ENCODE results near the gene GPATCH8. TPM values are rescaled to one million over a fixed set of nuclear protein-coding genes. Genes with fewer than 3 reads are reported as not detected.

Gene GPATCH8
- total and polyA plus RNA-seq, 10 of the 15 experiments (the other 5 are each of a cell fraction or from before 2014, with no cell fraction given): 11.7 to 45.1 (median 21.3) TPM

DNA sequence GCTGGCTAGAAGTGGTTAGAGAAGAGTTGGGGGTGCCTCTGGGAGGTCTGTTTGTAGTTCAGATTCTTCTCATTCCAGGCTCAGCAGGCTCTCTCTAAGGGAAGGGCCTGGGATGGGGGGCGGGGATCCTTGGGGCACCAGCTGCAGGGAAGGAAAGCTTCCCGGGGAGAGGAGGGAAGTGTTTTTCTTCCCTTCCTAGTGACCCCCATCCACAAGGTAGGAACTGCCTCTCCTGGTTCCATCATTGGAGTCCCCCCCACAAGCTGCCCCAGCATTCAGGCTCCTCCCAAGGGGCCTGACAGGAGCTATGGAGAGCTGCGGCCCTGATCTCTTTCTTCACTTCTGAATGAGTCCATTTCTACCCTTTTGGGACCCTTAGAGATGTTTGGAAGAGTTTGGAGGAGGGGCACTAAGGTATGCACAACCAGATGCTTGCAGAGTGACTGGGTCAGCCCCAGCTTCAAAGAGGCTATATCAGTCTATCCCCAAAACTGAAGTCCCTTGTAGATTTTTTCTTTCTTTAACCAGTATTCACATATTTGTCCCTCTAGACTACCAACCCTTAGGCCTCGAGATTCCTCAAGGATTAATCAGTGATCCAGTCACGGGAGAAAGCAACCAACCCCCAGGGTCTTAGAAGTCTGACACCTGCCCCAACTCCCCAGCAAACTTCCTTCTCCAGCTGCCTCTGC lies 40.2 kb upstream of the GPATCH8 start:
- no TSS peak for BruUV-seq (replicated peaks)
- POLR2A ChIA-PET: no interaction called here
- Histone ChIP-seq H3K9me3 (replicated peaks; ENCODE audit: control insufficient read depth, insufficient read depth, low read length) (no peaks in the 10 kb centered on the region), H3K4me3 (no peak overlapping the region), H3K9ac (ENCODE audit: control insufficient read depth, insufficient read depth, low read length) (no peak overlapping the region), H3K27me3 (replicated peaks in 1 of 2; ENCODE audit: control insufficient read depth in 2 of 2, insufficient read depth in 2 of 2, low read length in 1 of 2) (no peaks in the 10 kb centered on the region), H2AFZ (ENCODE audit: control insufficient read depth, low read depth, low read length) (no peak overlapping the region), H3K4me1 (ENCODE audit: control insufficient read depth, insufficient read depth, low read length) (peaks cover 19% of the 10 kb centered on the region), H4K20me1 (ENCODE audit: control insufficient read depth, insufficient read depth) (no peaks in the 10 kb centered on the region), H3K4me2 (ENCODE audit: control insufficient read depth, insufficient read depth) (no peak overlapping the region), H3K79me2 (ENCODE audit: control insufficient read depth, insufficient read depth, low read length) (no peaks in the 10 kb centered on the region), H3K27ac (ENCODE audit: control insufficient read depth, insufficient read depth) (no peak overlapping the region), H3K36me3 (ENCODE audit: control insufficient read depth in 2 of 2, insufficient read depth in 2 of 2, low read length in 1 of 2) (no peaks in the 10 kb centered on the region)
- 49% methylated on average over 5 of the region's 5 CpGs for WGBS (ENCODE audit: insufficient coverage, insufficient replicate concordance, low lambda C conversion rate, missing lambda C conversion rate)
- no peak for DNase-seq (ENCODE audit: low read depth, low spot score)
- FAIRE-seq: no peak
- in situ Hi-C loops (cut with MboI): no loop called here
- CTCF ChIA-PET: interaction anchor here (1.3 to 2.1 kb wide), 2 partner anchors 10 to 21 kb away, joined by 3 to 13 read pairs; no protein-coding TSS in a partner anchor
- intact Hi-C loops (cut with micrococcal nuclease; ENCODE audit: unreplicated experiment): no loop called here
- no peak for ATAC-seq
- RAD21 ChIA-PET (ENCODE audit: unreplicated experiment): no interaction called here
- SMC1A ChIA-PET (ENCODE audit: uncharacterized antibody, unreplicated experiment): interaction anchor here (1.0 to 1.3 kb wide), 2 partner anchors 10 to 91 kb away, joined by 3 to 6 read pairs; no protein-coding TSS in a partner anchor
- TF ChIP-seq KAT2A (conservative IDR thresholded peaks at IDR 0.05; ENCODE audit: control insufficient read depth, low read depth, low read length) (no peak), CHD4 (IDR thresholded peaks at IDR 0.05) (no peak), EP300 (IDR thresholded peaks at IDR 0.05; ENCODE audit: borderline replicate concordance in 1 of 2, control insufficient read depth in 1 of 2, low read depth in 2 of 2, low read length in 2 of 2) (no peak), CREB1 (IDR thresholded peaks at IDR 0.05; ENCODE audit: low read depth) (no peak), IRF4 (IDR thresholded peaks at IDR 0.05; ENCODE audit: low read depth, low read length) (no peak), NFXL1 (IDR thresholded peaks at IDR 0.05; ENCODE audit: borderline replicate concordance) (no peak), ZNF217 (IDR thresholded peaks at IDR 0.05) (no peak), ZNF622 (IDR thresholded peaks at IDR 0.05) (no peak), RAD51 (IDR thresholded peaks at IDR 0.05) (no peak)
- TF ChIP-seq, protein P1, sequence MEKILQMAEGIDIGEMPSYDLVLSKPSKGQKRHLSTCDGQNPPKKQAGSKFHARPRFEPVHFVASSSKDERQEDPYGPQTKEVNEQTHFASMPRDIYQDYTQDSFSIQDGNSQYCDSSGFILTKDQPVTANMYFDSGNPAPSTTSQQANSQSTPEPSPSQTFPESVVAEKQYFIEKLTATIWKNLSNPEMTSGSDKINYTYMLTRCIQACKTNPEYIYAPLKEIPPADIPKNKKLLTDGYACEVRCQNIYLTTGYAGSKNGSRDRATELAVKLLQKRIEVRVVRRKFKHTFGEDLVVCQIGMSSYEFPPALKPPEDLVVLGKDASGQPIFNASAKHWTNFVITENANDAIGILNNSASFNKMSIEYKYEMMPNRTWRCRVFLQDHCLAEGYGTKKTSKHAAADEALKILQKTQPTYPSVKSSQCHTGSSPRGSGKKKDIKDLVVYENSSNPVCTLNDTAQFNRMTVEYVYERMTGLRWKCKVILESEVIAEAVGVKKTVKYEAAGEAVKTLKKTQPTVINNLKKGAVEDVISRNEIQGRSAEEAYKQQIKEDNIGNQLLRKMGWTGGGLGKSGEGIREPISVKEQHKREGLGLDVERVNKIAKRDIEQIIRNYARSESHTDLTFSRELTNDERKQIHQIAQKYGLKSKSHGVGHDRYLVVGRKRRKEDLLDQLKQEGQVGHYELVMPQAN (conservative IDR thresholded peaks at IDR 0.05): no peak
- TF ChIP-seq, protein P2, sequence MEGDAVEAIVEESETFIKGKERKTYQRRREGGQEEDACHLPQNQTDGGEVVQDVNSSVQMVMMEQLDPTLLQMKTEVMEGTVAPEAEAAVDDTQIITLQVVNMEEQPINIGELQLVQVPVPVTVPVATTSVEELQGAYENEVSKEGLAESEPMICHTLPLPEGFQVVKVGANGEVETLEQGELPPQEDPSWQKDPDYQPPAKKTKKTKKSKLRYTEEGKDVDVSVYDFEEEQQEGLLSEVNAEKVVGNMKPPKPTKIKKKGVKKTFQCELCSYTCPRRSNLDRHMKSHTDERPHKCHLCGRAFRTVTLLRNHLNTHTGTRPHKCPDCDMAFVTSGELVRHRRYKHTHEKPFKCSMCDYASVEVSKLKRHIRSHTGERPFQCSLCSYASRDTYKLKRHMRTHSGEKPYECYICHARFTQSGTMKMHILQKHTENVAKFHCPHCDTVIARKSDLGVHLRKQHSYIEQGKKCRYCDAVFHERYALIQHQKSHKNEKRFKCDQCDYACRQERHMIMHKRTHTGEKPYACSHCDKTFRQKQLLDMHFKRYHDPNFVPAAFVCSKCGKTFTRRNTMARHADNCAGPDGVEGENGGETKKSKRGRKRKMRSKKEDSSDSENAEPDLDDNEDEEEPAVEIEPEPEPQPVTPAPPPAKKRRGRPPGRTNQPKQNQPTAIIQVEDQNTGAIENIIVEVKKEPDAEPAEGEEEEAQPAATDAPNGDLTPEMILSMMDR (IDR thresholded peaks at IDR 0.05 in 2 of 3, conservative IDR thresholded peaks at IDR 0.05 in 1 of 3; ENCODE audit: control insufficient read depth in 2 of 3, extremely low read depth in 1 of 3, insufficient read depth in 1 of 3, low read depth in 3 of 3, low read length in 3 of 3): no peak
- TF ChIP-seq, protein P3, sequence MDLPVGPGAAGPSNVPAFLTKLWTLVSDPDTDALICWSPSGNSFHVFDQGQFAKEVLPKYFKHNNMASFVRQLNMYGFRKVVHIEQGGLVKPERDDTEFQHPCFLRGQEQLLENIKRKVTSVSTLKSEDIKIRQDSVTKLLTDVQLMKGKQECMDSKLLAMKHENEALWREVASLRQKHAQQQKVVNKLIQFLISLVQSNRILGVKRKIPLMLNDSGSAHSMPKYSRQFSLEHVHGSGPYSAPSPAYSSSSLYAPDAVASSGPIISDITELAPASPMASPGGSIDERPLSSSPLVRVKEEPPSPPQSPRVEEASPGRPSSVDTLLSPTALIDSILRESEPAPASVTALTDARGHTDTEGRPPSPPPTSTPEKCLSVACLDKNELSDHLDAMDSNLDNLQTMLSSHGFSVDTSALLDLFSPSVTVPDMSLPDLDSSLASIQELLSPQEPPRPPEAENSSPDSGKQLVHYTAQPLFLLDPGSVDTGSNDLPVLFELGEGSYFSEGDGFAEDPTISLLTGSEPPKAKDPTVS (IDR thresholded peaks at IDR 0.05; ENCODE audit: low read depth, low read length): no peak

All from GM12878 (cell line).